SU-DHL-6 (cell line): ENCODE results near the gene GRK3.

Source experiments
- H2AFZ ChIP-seq: fragments of 200-600 bp; sonication (generic); 2 replicates; pipeline ENCODE4 v1.6.1; 2014; ENCODE audit warnings: low read depth, mild to moderate bottlenecking, moderate library complexity, mixed read lengths, antibody characterized with exemption, low read length; ENCODE audit not compliant: severe bottlenecking
- H3F3A ChIP-seq: fragments of 200-600 bp; shearing (Covaris generic); 2 replicates; pipeline ENCODE4 v1.6.0; 2016; ENCODE audit warnings: antibody characterized with exemption, mild to moderate bottlenecking; ENCODE audit not compliant: insufficient read depth
- H3K27ac ChIP-seq: fragments of 200-600 bp; sonication (generic); 2 replicates; pipeline ENCODE4 v1.5.1; 2016; ENCODE audit warnings: low read depth, mild to moderate bottlenecking, low read length, moderate library complexity, mixed read lengths
- H3K27me3 ChIP-seq: fragments of 200-600 bp; sonication (generic), shearing (Covaris generic); 2 replicates; pipeline ENCODE4 v1.6.0; 2014; ENCODE audit warnings: mild to moderate bottlenecking, low read length
- H3K36me3 ChIP-seq: fragments of 200-600 bp; sonication (generic); 2 replicates; pipeline ENCODE4 v1.6.1; 2014; ENCODE audit warnings: mild to moderate bottlenecking, low read length, mixed read lengths
- H3K4me2 ChIP-seq: fragments of 300-600, 200-600 bp; shearing (Covaris generic), sonication (generic); 2 replicates; pipeline ENCODE4 v1.6.0; 2014; ENCODE audit warnings: low read length, low read depth, mild to moderate bottlenecking; ENCODE audit not compliant: poor library complexity, severe bottlenecking
- H3K4me3 ChIP-seq: fragments of 200-600 bp; sonication (generic); 2 replicates; pipeline ENCODE4 v1.5.1; 2014; ENCODE audit warnings: antibody characterized with exemption, low read length, mild to moderate bottlenecking, mixed read lengths; ENCODE audit not compliant: insufficient read depth, poor library complexity, severe bottlenecking
- H3K79me2 ChIP-seq: fragments of 200-600 bp; sonication (generic); 2 replicates; pipeline ENCODE4 v1.6.1; 2014; ENCODE audit warnings: mild to moderate bottlenecking, low read length, moderate library complexity; ENCODE audit not compliant: insufficient read depth
- H3K9ac ChIP-seq: fragments of 200-600 bp; sonication (generic); 2 replicates; pipeline ENCODE4 v1.7.0; 2014; ENCODE audit warnings: mild to moderate bottlenecking, low read length
- H3K9me2 ChIP-seq: fragments of 200-600 bp; sonication (generic); replicated peaks from 2 replicates; pipeline ENCODE4 v1.6.1; 2014; ENCODE audit warnings: low read length; ENCODE audit not compliant: insufficient read depth
- H3K9me3 ChIP-seq: fragments of 200-600 bp; sonication (generic); 2 replicates; pipeline ENCODE4 v1.6.1; 2014; ENCODE audit warnings: low read length, mixed read lengths; ENCODE audit not compliant: insufficient read depth
- H4K20me1 ChIP-seq: fragments of 200-600 bp; sonication (generic); 2 replicates; pipeline ENCODE4 v1.6.1; 2014; ENCODE audit warnings: low read depth, mild to moderate bottlenecking, antibody characterized with exemption, low read length, moderate library complexity, mixed read lengths
- CTCF ChIP-seq: fragments of 200-600 bp; sonication (generic); IDR thresholded peaks from one replicate; pipeline ENCODE4 v1.5.1; 2017; ENCODE audit warnings: antibody characterized with exemption, mild to moderate bottlenecking, low read length, moderate library complexity; ENCODE audit not compliant: insufficient read depth, poor library complexity, severe bottlenecking
- EZH2phosphoT487 ChIP-seq: fragments of 200-600 bp; sonication (generic), shearing (Covaris generic); conservative IDR thresholded peaks from 2 replicates; pipeline ENCODE4 v1.6.1; 2018; ENCODE audit warnings: mild to moderate bottlenecking, antibody characterized with exemption, low read length, moderate library complexity, mixed read lengths

The GRK3 gene

GRCh38 chr22:25741692-25742626 is 177.5 kb downstream of the GRK3 start, which contains the start of gene MYO18B:
Gene MYO18B (plus strand): TSS chr22:25742188. CDS start chr22:25761093, 18,905 bp downstream.
- Histone ChIP-seq H3K9me2 (no peaks in the 10 kb centered on the region), H3K79me2 (no peaks in the 10 kb centered on the region), H3K9me3 (no peaks in the 10 kb centered on the region), H3K27ac (no peak within 1 kb of the TSS), H3K27me3 (no peaks in the 10 kb centered on the region), H3F3A (no peaks in the 10 kb centered on the region), H3K4me2 (no peak within 1 kb of the TSS), H3K36me3 (no peaks in the 10 kb centered on the region), H2AFZ (no peak within 1 kb of the TSS), H3K9ac (no peak within 1 kb of the TSS), H4K20me1 (no peaks in the 10 kb centered on the region), H3K4me3 (no peak within 1 kb of the TSS)
- TF ChIP-seq EZH2phosphoT487 (no peak), CTCF (no peak)

- H4K20me1 ChIP-seq = no peaks in the 10 kb centered on the region
- H3K36me3 ChIP-seq = no peaks in the 10 kb centered on the region
- H3F3A ChIP-seq = no peaks in the 10 kb centered on the region
- no peak overlapping the region for H3K27ac ChIP-seq
- no peaks in the 10 kb centered on the region for H3K79me2 ChIP-seq
- no peak overlapping the region for H3K9ac ChIP-seq
- H3K27me3 ChIP-seq = no peaks in the 10 kb centered on the region
- TF ChIP-seq CTCF (no peak), EZH2phosphoT487 (no peak)
- no peaks in the 10 kb centered on the region for H3K9me3 ChIP-seq
- H3K9me2 ChIP-seq = no peaks in the 10 kb centered on the region
- H2AFZ ChIP-seq = no peak overlapping the region
- H3K4me3 ChIP-seq = no peak overlapping the region
- no peak overlapping the region for H3K4me2 ChIP-seq
These were observed 178.6 kb downstream of the GRK3 start for GRCh38 chr22:25742918-25743708.

- no peak overlapping the region for H3K9ac ChIP-seq
- no peak for TF ChIP-seq CTCF
- no peak for TF ChIP-seq EZH2phosphoT487
- H3F3A ChIP-seq = no peaks in the 10 kb centered on the region
- no peaks in the 10 kb centered on the region for H3K9me3 ChIP-seq
- H3K27me3 ChIP-seq = no peaks in the 10 kb centered on the region
- no peaks in the 10 kb centered on the region for H3K79me2 ChIP-seq
- H3K27ac ChIP-seq = no peak overlapping the region
- no peaks in the 10 kb centered on the region for H4K20me1 ChIP-seq
- no peaks in the 10 kb centered on the region for H3K36me3 ChIP-seq
- no peak overlapping the region for H2AFZ ChIP-seq
- no peak overlapping the region for H3K4me3 ChIP-seq
- no peak overlapping the region for H3K4me2 ChIP-seq
- no peaks in the 10 kb centered on the region for H3K9me2 ChIP-seq
These were observed 180.2 kb downstream of the GRK3 start for GRCh38 chr22:25744694-25745093.
